Superior temporal gyrus (tissue), 1 donor: ENCODE results near the gene ZNF555.
"Not testable (repeated sequence)": the region's sequence is repeated elsewhere in the genome, so short reads cannot be mapped to it uniquely, and the experiment has no call there.

Source experiments
- DNase-seq: peaks from one replicate; pipeline ENCODE4 v3.0.0-alpha.2; 2016; ENCODE audit errors: extremely low spot score

The ZNF555 gene

GRCh38 chr19:2840794-2841791 lies at the start of gene ZNF555:
TSS of gene ZNF555 (plus strand) at chr19:2841475. CDS start at chr19:2841573, 98 bp downstream.
- DNase-seq, result peak; percentile 100

GRCh38 chr19:2791876-2792275 lies 49.4 kb upstream of the ZNF555 start:
- no peak for DNase-seq

GRCh38 chr19:2792666-2793065 lies 48.6 kb upstream of the ZNF555 start:
- not testable (repeated sequence) for DNase-seq

GRCh38 chr19:2793126-2793525 lies 48.1 kb upstream of the ZNF555 start:
- no peak for DNase-seq

- DNase-seq, result no peak
These were observed 47.7 kb upstream of the ZNF555 start for GRCh38 chr19:2793577-2793976.

- no peak for DNase-seq
These were observed 45.2 kb upstream of the ZNF555 start for GRCh38 chr19:2795827-2796658.

- no peak for DNase-seq
These were observed 44.5 kb upstream of the ZNF555 start for GRCh38 chr19:2796659-2797266.

GRCh38 chr19:2797280-2797679 lies 44.0 kb upstream of the ZNF555 start:
- no peak for DNase-seq

- no peak for DNase-seq
These were observed 43.1 kb upstream of the ZNF555 start for GRCh38 chr19:2798158-2798685.

GRCh38 chr19:2798733-2799132 lies 42.5 kb upstream of the ZNF555 start:
- no peak for DNase-seq

- no peak for DNase-seq
These were observed 41.8 kb upstream of the ZNF555 start for GRCh38 chr19:2799273-2800020.

- DNase-seq, result no peak
These were observed 40.8 kb upstream of the ZNF555 start for GRCh38 chr19:2800506-2800905.

GRCh38 chr19:2802826-2803225 lies 38.4 kb upstream of the ZNF555 start:
- no peak for DNase-seq

GRCh38 chr19:2803486-2804155 lies 37.7 kb upstream of the ZNF555 start:
- DNase-seq, result no peak

GRCh38 chr19:2804156-2805004 lies 36.9 kb upstream of the ZNF555 start:
- no peak for DNase-seq

- DNase-seq, result no peak
These were observed 35.9 kb upstream of the ZNF555 start for GRCh38 chr19:2805261-2805900.

GRCh38 chr19:2805991-2806649 lies 35.2 kb upstream of the ZNF555 start:
- DNase-seq, result no peak

- DNase-seq, result no peak
These were observed 34.4 kb upstream of the ZNF555 start for GRCh38 chr19:2806736-2807378.
